Pancreas (tissue), 10 donors: ENCODE measurements around the gene CXCL12. TPM values are rescaled to one million over a fixed set of nuclear protein-coding genes. Genes with fewer than 3 reads are reported as not detected.
A peak's percentile ranks its signal among the peaks of the same experiment; 100 is the strongest.

ENCODE experiments used
- ATAC-seq, 4 donors: fragments of 200-7000 bp; cut with Tn5 transposase; one replicate each; pipeline versions ENCODE4 v1.8.0 to v1.9.1; 2020; ENCODE audit warnings: mild to moderate bottlenecking in 4 of 4, moderate library complexity in 4 of 4
- DNase-seq, 6 donors: peaks; one replicate each; pipeline ENCODE4 v3.0.0-alpha.2; 2020
- FAIRE-seq: peaks from 2 replicates; lab custom pipeline; 2012; peaks lifted over from hg19 to GRCh38; lab: Jason Lieb, UNC
- H3K27ac ChIP-seq, 4 donors: fragments of 200-600 bp; sonication (generic); 1 replicate in 3 of 4; 2 replicates in 1 of 4; pipeline versions ENCODE4 v1.5.0 to v1.8.0; 2020
- H3K27me3 ChIP-seq, 4 donors: fragments of 200-600 bp; one replicate each; pipeline ENCODE4 v1.8.0; 2021
- H3K36me3 ChIP-seq, 3 donors: fragments of 200-600 bp; sonication (generic) in 1 of 3; one replicate each; pipeline versions ENCODE4 v1.5.0 to v1.8.0; 2020 to 2021
- H3K4me1 ChIP-seq, 3 donors: fragments of 200-600 bp; one replicate each; pipeline ENCODE4 v1.8.0; 2021
- H3K4me3 ChIP-seq, 4 donors: fragments of 200-600 bp; sonication (generic) in 2 of 4; one replicate each; pipeline versions ENCODE4 v1.5.0 to v1.8.0; 2020 to 2021
- H3K9me3 ChIP-seq, 4 donors: fragments of 200-600 bp; one replicate each; pipeline ENCODE4 v1.8.0; 2021
- CTCF ChIP-seq, 4 donors: fragments of 200-600 bp; sonication (generic) in 3 of 4; IDR thresholded peaks; one replicate each; pipeline versions ENCODE4 v1.5.0 to v1.8.0; 2021; ENCODE audit warnings: antibody characterized with exemption in 4 of 4
- WGBS, 2 donors: extraction: QIAGEN DNeasy Blood & Tissue Kit; methylation state at CpG; one replicate each; pipeline ENCODE4 v1.1.7; 2013; 5-methylcytosine and 5-hydroxymethylcytosine counted together
- intact Hi-C, 3 donors: fragments of 100-400 bp; cut with DNase I; formaldehyde crosslinking; loops; one replicate each; pipeline versions ENCODE4 v1.11.1 to v1.14.2; 2022
- polyA plus RNA-seq, 2 donors: library from polyadenylated mRNA; stranded (reverse); fragments of 200-250 nt; gene quantifications; one replicate each; pipeline ENCODE4 v1.2.3, GENCODE V29; 2013
- total RNA-seq, 6 donors: library from RNA; stranded (reverse); fragmentation: NEBNext Ultra II Directional in 4 of 6; extraction: Animal tissue kit (Norgen Biotek cat#: 25700) in 4 of 6; gene quantifications; one replicate each; pipeline versions ENCODE4 v1.2.1 to v1.2.4, GENCODE V29; 2021 to 2023
- donor health status: healthy with polysubstance abuse.
- donor health status: DM: no; HTN: no; CAD: no; lungs with moderate emphysema.
- donor health status: DM: no; HTN: no; CAD: no.
- donor health status: control.
- donor health status: control.
- donor health status: Bipolar disorder and iron deficiency.
- donor health status: DM: yes; HTN: yes; CAD: no.
- donor health status: DM: no; HTN: no; CAD: no.
- donor health status: DM: no; HTN: no; CAD: no.
- donor health status: DM: yes; HTN: yes; CAD: no.

The CXCL12 gene
- total and polyA plus RNA-seq, 8 donors, result 35.9 to 131 (median 91.1) TPM

- WGBS, 2 donors, result 38 to 39% methylated on average over 2 of the region's 2 CpGs
- no peaks in the 10 kb centered on the region for H3K27me3 ChIP-seq
- DNase-seq (peak in 2 of 6 donors; percentile 42 to 43), ATAC-seq (peak; percentile 29 to 72 (median 43)), FAIRE-seq (no peak)
- no peaks in the 10 kb centered on the region for H3K9me3 ChIP-seq
- no peak for TF ChIP-seq CTCF (IDR thresholded peaks at IDR 0.05)
- no peak overlapping the region for H3K4me3 ChIP-seq
- intact Hi-C loops, result no loop called here
- H3K36me3 ChIP-seq, result no peaks in the 10 kb centered on the region
- peaks cover 0 to 8% (median 6%) of the 10 kb centered on the region in 3 donors for H3K4me1 ChIP-seq
- no peak overlapping the region for H3K27ac ChIP-seq
Observed at GRCh38 chr10:44419790-44420549, 35.1 kb upstream of the CXCL12 start.

- no peak for ATAC-seq
- Histone ChIP-seq H3K4me1 (peaks cover 0 to 8% (median 6%) of the 10 kb centered on the region in 3 donors), H3K36me3 (no peaks in the 10 kb centered on the region), H3K4me3 (no peak overlapping the region), H3K27me3 (no peaks in the 10 kb centered on the region), H3K27ac (no peak overlapping the region), H3K9me3 (no peaks in the 10 kb centered on the region)
- DNase-seq, result no peak
- WGBS, 2 donors, result 94 to 96% methylated on average over 8 of the region's 8 CpGs
- TF ChIP-seq CTCF (IDR thresholded peaks at IDR 0.05), result no peak
- intact Hi-C loops, result no loop called here
- no peak for FAIRE-seq
Observed at GRCh38 chr10:44418637-44419036, 33.7 kb upstream of the CXCL12 start.

GRCh38 chr10:44417761-44418160 is 32.9 kb upstream of the CXCL12 start:
- Histone ChIP-seq H3K27me3 (no peaks in the 10 kb centered on the region), H3K36me3 (no peaks in the 10 kb centered on the region), H3K9me3 (no peaks in the 10 kb centered on the region), H3K4me3 (no peak overlapping the region), H3K27ac (no peak overlapping the region), H3K4me1 (peaks cover 0 to 8% (median 6%) of the 10 kb centered on the region in 3 donors)
- FAIRE-seq, result no peak
- 94 to 95% methylated on average over 4 of the region's 4 CpGs for WGBS, 2 donors
- intact Hi-C loops, result no loop called here
- ATAC-seq, result no peak
- TF ChIP-seq CTCF (IDR thresholded peaks at IDR 0.05), result no peak
- no peak for DNase-seq

- Histone ChIP-seq H3K27ac (peak overlapping the region in 2 of 4 donors; percentile 1 to 15), H3K36me3 (no peaks in the 10 kb centered on the region), H3K27me3 (no peaks in the 10 kb centered on the region), H3K4me3 (no peak overlapping the region), H3K4me1 (peaks cover 0 to 8% (median 6%) of the 10 kb centered on the region in 3 donors), H3K9me3 (no peaks in the 10 kb centered on the region)
- no peak for TF ChIP-seq CTCF (IDR thresholded peaks at IDR 0.05)
- ATAC-seq (peak in 1 of 4 donors; percentile 28), FAIRE-seq (no peak), DNase-seq (no peak)
- 58 to 67% methylated on average over 2 of the region's 2 CpGs for WGBS, 2 donors
- intact Hi-C loops, result no loop called here
Observed at GRCh38 chr10:44416936-44417335, 32.0 kb upstream of the CXCL12 start.
